Stimulated activated memory B cell treated with anti-CD40 and anti-IgM and Interleukin-4, amounts not matched to agents 10 μg/mL and 1 μg/mL and 100 μg/mL, for 72 hours (primary cell): ENCODE results near the gene FBXL2.
"Not testable (repeated sequence)": the region's sequence is repeated elsewhere in the genome, so short reads cannot be mapped to it uniquely, and the experiment has no call there.

Experiments used
- ATAC-seq: fragments of 150-1000 bp; cut with Tn5 transposase; 2 replicates; pipeline ENCODE4 v1.10.0; 2021
- H3K27ac Mint-ChIP-seq: one replicate; pipeline ENCODE4 v1.8.0; 2022; ENCODE audit warnings: mild to moderate bottlenecking, mixed read lengths
- H3K27me3 Mint-ChIP-seq: one replicate; pipeline ENCODE4 v1.8.0; 2022; ENCODE audit warnings: mixed read lengths
- H3K36me3 Mint-ChIP-seq: one replicate; pipeline ENCODE4 v1.8.0; 2022; ENCODE audit warnings: mixed read lengths
- H3K4me1 Mint-ChIP-seq: one replicate; pipeline ENCODE4 v1.8.0; 2022; ENCODE audit warnings: mixed read lengths
- H3K4me3 Mint-ChIP-seq: one replicate; pipeline ENCODE4 v1.8.0; 2022; ENCODE audit warnings: mild to moderate bottlenecking, moderate library complexity, mixed read lengths
- H3K9me3 Mint-ChIP-seq: one replicate; pipeline ENCODE4 v1.8.0; 2022; ENCODE audit warnings: mixed read lengths

Gene FBXL2

DNA sequence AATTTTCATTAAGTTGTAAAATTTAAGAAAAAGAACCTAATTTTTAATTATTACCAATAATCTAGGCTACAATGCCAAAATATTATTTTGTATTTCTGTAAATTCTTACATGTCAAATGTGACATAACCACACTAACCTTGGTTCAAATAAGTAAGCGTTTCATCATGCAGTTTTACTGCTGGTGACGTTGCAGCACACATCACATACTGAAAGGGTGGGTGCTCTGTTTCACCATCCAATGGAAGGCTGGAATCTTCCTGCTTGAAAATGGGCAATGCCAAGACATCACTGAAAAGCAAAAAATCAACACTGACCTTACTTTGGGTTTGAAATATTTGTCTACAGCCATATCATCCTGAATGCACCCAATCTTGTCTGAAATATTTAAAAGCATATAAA lies 148.2 kb downstream of the FBXL2 start:
- Mint-ChIP-seq H3K9me3 (no peaks in the 10 kb centered on the region), H3K27me3 (no peaks in the 10 kb centered on the region), H3K36me3 (peaks cover 32% of the 10 kb centered on the region), H3K4me1 (peaks cover 50% of the 10 kb centered on the region), H3K27ac (no peak overlapping the region), H3K4me3 (no peak overlapping the region)
- no peak for ATAC-seq

DNA sequence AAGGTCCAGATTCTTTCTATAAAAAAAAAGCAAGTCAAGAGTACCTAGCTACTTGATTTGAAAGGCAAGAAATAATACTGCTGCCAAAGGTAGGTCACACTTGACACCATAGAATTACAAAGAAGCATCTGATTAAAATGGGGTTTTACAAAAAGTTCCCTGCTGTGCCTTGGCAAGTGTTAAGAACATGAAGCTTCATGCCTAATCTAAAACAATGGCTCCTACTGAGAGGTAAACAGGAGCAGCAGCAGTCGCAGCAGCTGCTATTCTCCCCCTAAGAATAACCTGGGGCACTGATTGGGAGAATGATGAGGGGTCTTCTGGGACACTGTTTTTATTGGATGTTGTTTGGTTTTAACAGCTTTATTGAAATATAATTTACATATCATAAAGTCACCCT lies 148.8 kb downstream of the FBXL2 start:
- Mint-ChIP-seq H3K4me3 (no peak overlapping the region), H3K36me3 (peaks cover 26% of the 10 kb centered on the region), H3K27me3 (no peaks in the 10 kb centered on the region), H3K9me3 (no peaks in the 10 kb centered on the region), H3K27ac (no peak overlapping the region), H3K4me1 (peaks cover 50% of the 10 kb centered on the region)
- ATAC-seq = no peak

DNA sequence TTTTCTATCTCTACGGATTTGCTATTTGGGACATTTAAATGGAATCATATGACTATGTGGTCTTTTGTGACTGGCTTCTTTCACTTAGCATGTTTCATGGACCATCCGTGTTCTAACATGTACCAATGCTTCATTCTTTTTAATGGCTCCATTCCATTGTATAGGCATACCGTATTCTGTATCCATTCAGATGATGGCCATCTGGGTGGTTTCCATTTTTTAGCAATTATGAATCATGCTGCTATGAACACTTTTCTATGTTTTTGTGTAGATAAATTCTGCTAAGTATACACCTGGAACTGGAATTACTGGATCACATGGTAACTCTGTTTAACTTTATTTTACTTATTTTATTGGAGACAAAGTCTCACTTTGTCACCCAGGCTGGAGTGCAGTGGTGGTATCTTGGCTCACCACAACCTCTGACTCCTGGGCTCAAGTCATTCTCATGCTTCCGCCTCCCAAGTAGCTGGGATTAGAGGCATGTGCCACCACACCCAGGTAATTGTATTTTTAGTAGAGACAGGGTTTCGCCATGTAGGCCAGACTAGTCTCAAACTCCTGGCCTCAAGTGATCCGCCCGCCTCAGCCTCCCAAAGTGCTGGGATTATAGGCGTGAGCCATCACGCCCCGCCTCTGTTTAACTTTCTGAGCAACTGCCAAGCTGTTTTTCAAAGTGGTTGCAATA lies 149.5 kb downstream of the FBXL2 start:
- no peak overlapping the region for H3K4me3 Mint-ChIP-seq
- H3K27ac Mint-ChIP-seq = no peak overlapping the region
- peaks cover 19% of the 10 kb centered on the region for H3K36me3 Mint-ChIP-seq
- H3K9me3 Mint-ChIP-seq = no peaks in the 10 kb centered on the region
- no peaks in the 10 kb centered on the region for H3K27me3 Mint-ChIP-seq
- no peak for ATAC-seq
- peaks cover 52% of the 10 kb centered on the region for H3K4me1 Mint-ChIP-seq

DNA sequence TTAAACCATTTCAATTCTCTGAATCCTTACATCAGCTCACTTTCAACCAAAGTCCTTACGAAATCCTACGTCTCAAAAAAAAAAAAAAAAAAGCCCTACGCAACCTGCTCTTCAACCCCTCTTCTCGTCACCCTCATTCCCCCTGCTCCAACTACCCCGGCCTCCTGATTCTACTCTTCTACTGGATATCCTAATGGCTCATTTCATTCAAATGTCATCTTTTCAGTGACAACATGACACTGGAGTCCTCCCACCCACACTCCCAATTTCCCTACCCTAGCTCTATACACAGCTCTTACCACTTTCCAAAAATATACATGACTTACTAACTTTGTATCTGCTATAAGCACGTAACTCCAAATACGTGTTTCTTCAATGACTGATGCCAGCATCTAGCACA lies 151.5 kb downstream of the FBXL2 start:
- H3K27me3 Mint-ChIP-seq = no peaks in the 10 kb centered on the region
- ATAC-seq = no peak
- H3K4me3 Mint-ChIP-seq = no peak overlapping the region
- peaks cover 9% of the 10 kb centered on the region for H3K36me3 Mint-ChIP-seq
- H3K9me3 Mint-ChIP-seq = no peaks in the 10 kb centered on the region
- H3K27ac Mint-ChIP-seq = peak overlapping the region; percentile 31
- H3K4me1 Mint-ChIP-seq = peaks cover 68% of the 10 kb centered on the region

DNA sequence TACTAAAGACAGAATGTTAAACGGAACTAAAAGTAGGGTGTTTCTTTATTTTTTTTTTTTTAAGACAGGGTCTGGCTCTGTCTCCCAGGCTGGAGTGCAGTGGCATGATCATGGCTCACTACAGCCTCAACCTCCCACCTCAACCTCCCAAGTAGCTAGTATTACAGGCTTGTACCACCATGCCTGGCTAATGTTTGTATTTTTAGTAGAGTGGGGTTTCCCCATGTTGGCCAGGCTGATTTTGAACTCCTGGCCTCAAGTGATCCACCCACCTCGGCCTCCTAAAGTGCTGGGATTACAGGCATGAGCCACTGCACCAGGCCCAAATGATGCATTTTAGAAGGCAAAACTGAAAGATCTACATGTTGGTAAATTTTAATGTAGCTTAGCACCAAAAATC lies 152.1 kb downstream of the FBXL2 start:
- not testable (repeated sequence) for H3K9me3 Mint-ChIP-seq, H3K27me3 Mint-ChIP-seq, ATAC-seq, H3K4me3 Mint-ChIP-seq, H3K36me3 Mint-ChIP-seq
- Mint-ChIP-seq H3K4me1 (peaks cover 70% of the 10 kb centered on the region), H3K27ac (peak overlapping the region; percentile 31)

DNA sequence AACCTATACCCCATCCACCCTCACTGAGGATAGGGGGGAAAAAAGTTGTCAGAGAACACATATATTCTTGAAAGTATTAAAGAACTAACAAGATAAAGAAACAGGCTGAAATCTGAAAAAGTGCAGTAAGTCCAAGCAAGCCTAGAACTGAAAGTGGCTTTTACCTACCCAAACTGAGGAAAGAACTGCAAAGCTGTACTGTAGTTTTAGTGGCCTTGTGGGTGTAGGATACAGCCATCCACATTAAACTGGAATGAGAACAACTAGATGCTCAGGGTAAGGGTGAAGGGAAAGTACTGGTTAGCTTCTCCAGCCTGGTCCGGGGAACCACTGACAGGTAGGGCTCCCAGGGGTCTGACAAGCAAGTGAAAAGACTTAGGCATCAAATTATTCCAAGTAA lies 152.8 kb downstream of the FBXL2 start:
- Mint-ChIP-seq H3K27ac (peak overlapping the region; percentile 31), H3K36me3 (peaks cover 4% of the 10 kb centered on the region), H3K9me3 (no peaks in the 10 kb centered on the region), H3K4me1 (peaks cover 70% of the 10 kb centered on the region), H3K27me3 (no peaks in the 10 kb centered on the region), H3K4me3 (no peak overlapping the region)
- ATAC-seq = no peak

DNA sequence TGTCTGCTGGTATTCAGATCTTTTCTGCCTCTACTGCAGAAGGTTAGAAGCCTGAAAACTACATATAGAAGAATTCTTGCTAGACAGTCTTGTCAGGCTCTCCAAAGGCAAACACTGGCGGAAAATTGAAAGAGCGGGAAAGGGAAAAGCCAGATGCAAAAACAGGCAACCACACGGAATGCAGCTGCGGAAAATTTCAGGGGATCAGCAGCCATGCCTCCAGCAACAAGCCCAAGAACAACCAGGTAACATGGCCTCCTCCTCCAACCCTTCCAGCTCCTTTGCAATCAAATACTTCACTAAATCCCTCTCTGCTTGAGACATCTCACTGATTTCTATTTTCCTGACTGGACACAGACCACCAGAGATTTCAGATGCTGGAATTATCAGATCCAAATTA lies 153.3 kb downstream of the FBXL2 start:
- H3K4me3 Mint-ChIP-seq = no peak overlapping the region
- peaks cover 73% of the 10 kb centered on the region for H3K4me1 Mint-ChIP-seq
- no peaks in the 10 kb centered on the region for H3K36me3 Mint-ChIP-seq
- peak overlapping the region; percentile 31 for H3K27ac Mint-ChIP-seq
- H3K27me3 Mint-ChIP-seq = no peaks in the 10 kb centered on the region
- no peaks in the 10 kb centered on the region for H3K9me3 Mint-ChIP-seq
- ATAC-seq = no peak

DNA sequence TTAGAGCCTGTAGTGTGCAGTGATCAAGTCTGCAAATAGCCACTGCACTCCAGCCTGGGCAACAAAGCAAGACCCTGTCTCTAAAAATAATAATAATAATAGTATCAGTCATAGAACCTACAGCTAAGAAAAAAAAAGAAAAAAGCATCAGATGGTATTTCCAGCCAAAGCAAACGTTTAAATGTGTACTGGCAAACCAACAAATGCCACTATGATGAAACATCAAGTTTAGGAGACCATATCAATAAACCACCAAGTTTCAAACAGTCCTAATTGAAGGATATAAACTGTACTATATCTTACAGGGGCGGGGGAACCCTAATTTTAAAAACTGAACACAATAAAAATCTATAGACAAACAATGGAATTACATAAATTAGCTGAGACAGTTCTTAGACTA lies 156.6 kb downstream of the FBXL2 start:
- ATAC-seq = no peak
- H3K9me3 Mint-ChIP-seq = no peaks in the 10 kb centered on the region
- H3K4me3 Mint-ChIP-seq = no peak overlapping the region
- H3K4me1 Mint-ChIP-seq = peaks cover 78% of the 10 kb centered on the region
- H3K27me3 Mint-ChIP-seq = no peaks in the 10 kb centered on the region
- H3K36me3 Mint-ChIP-seq = no peaks in the 10 kb centered on the region
- no peak overlapping the region for H3K27ac Mint-ChIP-seq
